PC-9 (cell line): ENCODE data around the gene PIK3IP1. TPM values are rescaled to one million over a fixed set of nuclear protein-coding genes. Genes with fewer than 3 reads are reported as not detected.

ENCODE experiments used
- BruUV-seq: library from RNA; stranded (reverse); fragments of 400-500 nt; replicated peaks from 2 replicates; lab custom pipeline; 2021; lab: Mats Ljungman, UMichigan
- CTCF ChIA-PET: fragments of 300-600 bp; sonication (Branson Sonifier 250); formaldehyde crosslinking; loops from one replicate; lab custom pipeline; 2022; ENCODE audit warnings: antibody characterized with exemption; lab: Charles Lee
- POLR2A ChIA-PET: fragments of 300-600 bp; sonication (Branson Sonifier 250); formaldehyde crosslinking; loops from one replicate; lab custom pipeline; 2022; ENCODE audit warnings: antibody characterized with exemption; ENCODE audit not compliant: unreplicated experiment; lab: Charles Lee
- DNase-seq, 2 experiments: peaks; one replicate each; pipeline versions ENCODE4 v3.0.0 to v3.0.0-alpha.2; 2015 to 2022; ENCODE audit warnings: mixed read lengths in 1 of 2
- H2AFZ ChIP-seq: fragments of 200-600 bp; sonication (generic); 2 replicates; pipeline ENCODE4 v1.8.1; 2017; ENCODE audit warnings: antibody characterized with exemption
- H3F3A ChIP-seq: fragments of 200-600 bp; sonication (generic); 2 replicates; pipeline ENCODE4 v1.8.1; 2017; ENCODE audit warnings: antibody characterized with exemption, mild to moderate bottlenecking, low read depth; ENCODE audit not compliant: insufficient read depth
- H3K27ac ChIP-seq: fragments of 200-600 bp; sonication (generic); 2 replicates; pipeline ENCODE4 v1.6.1; 2016; ENCODE audit warnings: mixed run types
- H3K27me3 ChIP-seq: fragments of 200-600 bp; sonication (generic); 2 replicates; pipeline ENCODE4 v1.6.1; 2016; ENCODE audit warnings: low read depth, mixed run types; ENCODE audit not compliant: insufficient read depth
- H3K36me3 ChIP-seq: fragments of 200-600 bp; sonication (generic); 2 replicates; pipeline ENCODE4 v1.6.1; 2016; ENCODE audit warnings: low read depth, mixed run types
- H3K4me1 ChIP-seq: fragments of 200-600 bp; sonication (generic); replicated peaks from 2 replicates; pipeline ENCODE4 v1.6.1; 2016; ENCODE audit warnings: mixed run types; ENCODE audit not compliant: insufficient read depth
- H3K4me2 ChIP-seq: fragments of 200-600 bp; sonication (generic); 2 replicates; pipeline ENCODE4 v1.6.1; 2017; ENCODE audit warnings: mixed run types
- H3K4me3 ChIP-seq: fragments of 200-600 bp; sonication (generic); 2 replicates; pipeline ENCODE4 v1.6.1; 2016; ENCODE audit warnings: mixed run types
- H3K79me2 ChIP-seq: fragments of 200-600 bp; sonication (generic); 2 replicates; pipeline ENCODE4 v1.6.1; 2017; ENCODE audit warnings: low read depth, mixed run types
- H3K9me2 ChIP-seq: fragments of 200-600 bp; sonication (generic); 2 replicates; pipeline ENCODE4 v1.8.1; 2017; ENCODE audit warnings: mild to moderate bottlenecking; ENCODE audit not compliant: insufficient read depth
- H3K9me3 ChIP-seq: fragments of 200-600 bp; sonication (generic); 2 replicates; pipeline ENCODE4 v1.8.1; 2016; ENCODE audit warnings: low read depth; ENCODE audit not compliant: insufficient read depth
- H4K20me1 ChIP-seq: fragments of 200-600 bp; sonication (generic); 2 replicates; pipeline ENCODE4 v1.8.1; 2017; ENCODE audit not compliant: insufficient read depth
- EZH2 ChIP-seq: fragments of 200-600 bp; sonication (generic); IDR thresholded peaks from 2 replicates; pipeline ENCODE4 v1.8.0; 2017; ENCODE audit warnings: antibody characterized with exemption, low read depth
- intact Hi-C: fragments of 100-400 bp; cut with micrococcal nuclease; formaldehyde crosslinking; loops from one replicate; pipeline ENCODE4 v1.10.0; 2022; ENCODE audit not compliant: unreplicated experiment
- total RNA-seq: library from RNA; stranded (reverse); gene quantifications from 2 replicates; pipeline ENCODE4 v1.2.3, GENCODE V29; 2021
- TF ChIP-seq, protein P1 (sequence below): fragments of 200-600 bp; sonication (generic); conservative IDR thresholded peaks from 2 replicates; pipeline ENCODE4 v1.6.1; 2017; ENCODE audit warnings: mixed run types, antibody characterized with exemption, mild to moderate bottlenecking, moderate library complexity

PIK3IP1 gene
- total RNA-seq, 1 experiment from 2014 or later: 15.7 TPM

DNA sequence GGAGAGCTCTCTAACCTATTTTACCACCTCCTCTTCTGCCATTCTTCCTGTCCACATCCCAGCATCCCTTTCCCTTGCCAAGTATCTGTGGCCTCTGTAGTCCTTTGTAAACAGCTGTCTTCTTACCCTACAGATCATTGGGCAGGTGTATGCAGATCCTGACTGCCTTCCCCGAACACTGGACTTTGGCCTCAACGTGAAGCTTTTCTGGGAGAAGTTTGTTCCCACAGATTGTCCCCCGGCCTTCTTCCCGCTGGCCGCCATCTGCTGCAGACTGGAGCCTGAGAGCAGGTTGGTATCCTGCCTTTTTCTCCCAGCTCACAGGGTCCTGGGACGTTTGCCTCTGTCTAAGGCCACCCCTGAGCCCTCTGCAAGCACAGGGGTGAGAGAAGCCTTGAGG lies 17.3 kb downstream of the PIK3IP1 start:
- POLR2A ChIA-PET: interaction anchor here (0.6 kb wide), 2 partner anchors 252 to 869 kb away, joined by 4 to 8 read pairs; no protein-coding TSS in a partner anchor
- peak overlapping the region; percentile 74 for H3K27ac ChIP-seq

DNA sequence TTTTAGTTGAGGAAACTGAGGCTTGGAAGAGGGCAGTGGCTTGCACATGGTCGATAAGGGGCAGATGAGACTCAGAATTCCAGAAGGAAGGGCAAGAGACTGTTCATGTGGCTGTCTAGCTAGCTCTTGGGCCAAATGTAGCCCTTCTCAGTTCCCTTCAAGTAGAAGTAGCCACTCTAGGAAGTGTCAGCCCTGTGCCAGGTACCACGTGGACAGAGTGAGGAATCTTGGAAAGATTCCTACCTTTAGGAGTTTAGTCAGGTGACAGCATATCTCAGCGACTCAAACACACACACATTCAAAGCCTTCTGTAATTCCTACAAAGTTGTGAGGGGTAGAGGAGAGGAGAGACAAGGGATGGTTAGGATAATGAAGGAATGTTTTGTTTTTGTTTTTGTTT lies 18.3 kb downstream of the PIK3IP1 start:
- peaks cover 50% of the 10 kb centered on the region for H3K4me1 ChIP-seq
- H4K20me1 ChIP-seq: no peaks in the 10 kb centered on the region
- ChIA-PET CTCF (interaction anchor here (0.6 to 1.8 kb wide), 2 partner anchors 15 to 67 kb away, joined by 6 to 13 read pairs; no protein-coding TSS in a partner anchor), POLR2A (no interaction called here)
- peaks cover 29% of the 10 kb centered on the region; the same call in 1 of the 2 replicates for H3F3A ChIP-seq
- H3K4me3 ChIP-seq: no peak overlapping the region
- no peaks in the 10 kb centered on the region for H3K9me2 ChIP-seq
- no peak overlapping the region for H3K4me2 ChIP-seq
- no peaks in the 10 kb centered on the region for H3K9me3 ChIP-seq
- no peak overlapping the region for H3K27ac ChIP-seq
- intact Hi-C loops: no loop called here
- H3K79me2 ChIP-seq: no peaks in the 10 kb centered on the region
- no TSS peak for BruUV-seq
- DNase-seq: no peak
- no peaks in the 10 kb centered on the region for H3K27me3 ChIP-seq
- H2AFZ ChIP-seq: no peak overlapping the region
- TF ChIP-seq, protein P1, sequence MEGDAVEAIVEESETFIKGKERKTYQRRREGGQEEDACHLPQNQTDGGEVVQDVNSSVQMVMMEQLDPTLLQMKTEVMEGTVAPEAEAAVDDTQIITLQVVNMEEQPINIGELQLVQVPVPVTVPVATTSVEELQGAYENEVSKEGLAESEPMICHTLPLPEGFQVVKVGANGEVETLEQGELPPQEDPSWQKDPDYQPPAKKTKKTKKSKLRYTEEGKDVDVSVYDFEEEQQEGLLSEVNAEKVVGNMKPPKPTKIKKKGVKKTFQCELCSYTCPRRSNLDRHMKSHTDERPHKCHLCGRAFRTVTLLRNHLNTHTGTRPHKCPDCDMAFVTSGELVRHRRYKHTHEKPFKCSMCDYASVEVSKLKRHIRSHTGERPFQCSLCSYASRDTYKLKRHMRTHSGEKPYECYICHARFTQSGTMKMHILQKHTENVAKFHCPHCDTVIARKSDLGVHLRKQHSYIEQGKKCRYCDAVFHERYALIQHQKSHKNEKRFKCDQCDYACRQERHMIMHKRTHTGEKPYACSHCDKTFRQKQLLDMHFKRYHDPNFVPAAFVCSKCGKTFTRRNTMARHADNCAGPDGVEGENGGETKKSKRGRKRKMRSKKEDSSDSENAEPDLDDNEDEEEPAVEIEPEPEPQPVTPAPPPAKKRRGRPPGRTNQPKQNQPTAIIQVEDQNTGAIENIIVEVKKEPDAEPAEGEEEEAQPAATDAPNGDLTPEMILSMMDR: no peak
- TF ChIP-seq EZH2: no peak
- H3K36me3 ChIP-seq: no peaks in the 10 kb centered on the region

More for the DNA sequence above, 17.3 kb downstream of the PIK3IP1 start:
- no peak overlapping the region for H3K4me3 ChIP-seq
- no peaks in the 10 kb centered on the region for H3K27me3 ChIP-seq
- no TSS peak for BruUV-seq
- no peaks in the 10 kb centered on the region for H3K9me2 ChIP-seq
- no peak for DNase-seq
- intact Hi-C loops: loop anchor here (1.0 kb wide), 1 partner anchor 68 kb away; no protein-coding TSS in a partner anchor
- no peaks in the 10 kb centered on the region for H3K79me2 ChIP-seq
- CTCF ChIA-PET: no interaction called here
- peaks cover 48% of the 10 kb centered on the region for H3K4me1 ChIP-seq
- TF ChIP-seq, protein P1: no peak
- TF ChIP-seq EZH2: no peak
- H3K36me3 ChIP-seq: no peaks in the 10 kb centered on the region
- peak overlapping the region; percentile 62 for H3K4me2 ChIP-seq
- no peak overlapping the region for H2AFZ ChIP-seq
- no peaks in the 10 kb centered on the region for H3K9me3 ChIP-seq
- peaks cover 28% of the 10 kb centered on the region; the same call in 1 of the 2 replicates for H3F3A ChIP-seq
- no peaks in the 10 kb centered on the region for H4K20me1 ChIP-seq

DNA sequence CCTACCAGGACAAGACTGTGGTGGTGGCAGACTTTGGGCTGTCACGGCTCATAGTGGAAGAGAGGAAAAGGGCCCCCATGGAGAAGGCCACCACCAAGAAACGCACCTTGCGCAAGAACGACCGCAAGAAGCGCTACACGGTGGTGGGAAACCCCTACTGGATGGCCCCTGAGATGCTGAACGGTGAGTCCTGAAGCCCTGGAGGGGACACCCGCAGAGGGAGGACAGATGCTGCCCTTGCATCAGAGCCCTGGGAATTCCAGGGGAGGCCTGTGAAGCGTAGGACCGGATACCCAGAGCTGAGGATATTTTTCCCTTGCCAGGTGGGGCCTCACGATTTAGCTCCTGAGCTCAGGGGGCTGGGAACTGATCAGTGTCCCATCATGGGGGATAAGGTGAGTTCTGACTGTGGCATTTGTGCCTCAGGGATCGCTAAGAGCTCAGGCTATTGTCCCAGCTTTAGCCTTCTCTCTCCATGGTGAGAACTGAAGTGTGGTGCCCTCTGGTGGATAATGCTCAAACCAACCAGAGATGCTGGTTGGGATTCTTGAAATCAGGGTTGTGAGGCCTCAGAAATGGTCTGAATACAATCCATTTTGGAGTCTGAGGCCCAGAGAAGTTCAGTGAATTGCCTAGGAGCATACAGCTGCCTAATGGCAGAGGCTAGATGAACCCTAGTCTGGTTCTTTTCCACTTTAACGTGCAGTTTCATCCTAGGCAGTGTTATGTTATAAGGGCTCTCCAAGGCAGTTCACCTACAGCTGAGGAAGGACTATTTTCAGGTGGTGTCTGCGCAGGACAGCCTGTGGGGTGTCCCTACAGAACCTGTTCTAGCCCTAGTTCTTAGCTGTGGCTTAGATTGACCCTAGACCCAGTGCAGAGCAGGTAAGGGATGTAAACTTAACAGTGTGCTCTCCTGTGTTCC lies 19.5 kb downstream of the PIK3IP1 start:
- Histone ChIP-seq H4K20me1 (no peaks in the 10 kb centered on the region), H2AFZ (no peak overlapping the region), H3K4me2 (0 out of 2 replicates have a peak overlapping the region, but pooled peaks have one; percentile 11), H3K27me3 (no peaks in the 10 kb centered on the region), H3K9me3 (no peaks in the 10 kb centered on the region), H3K4me3 (no peak overlapping the region), H3F3A (peaks cover 29% of the 10 kb centered on the region; the same call in 1 of the 2 replicates), H3K27ac (no peak overlapping the region), H3K4me1 (peaks cover 50% of the 10 kb centered on the region), H3K36me3 (no peaks in the 10 kb centered on the region), H3K79me2 (no peaks in the 10 kb centered on the region), H3K9me2 (no peaks in the 10 kb centered on the region)
- BruUV-seq: no TSS peak
- CTCF ChIA-PET: interaction anchor here (0.5 to 1.8 kb wide), 19 partner anchors 17 to 310 kb away, joined by 3 to 28 read pairs (median 5); partner anchors contain the start of genes LIMK2, PIK3IP1 and SELENOM
- peak; percentile 55 to 71 for DNase-seq
- POLR2A ChIA-PET: interaction anchor here (0.7 kb wide), 2 partner anchors 24 to 25 kb away, joined by 3 read pairs; no protein-coding TSS in a partner anchor
- TF ChIP-seq EZH2: no peak
- TF ChIP-seq, protein P1: peak; percentile 88
- intact Hi-C loops: loop anchor here (2.0 kb wide), 2 partner anchors 124 to 166 kb away; partner anchors contain the start of gene SELENOM
